BLaER1 treated with 17β-estradiol and CSF1 and Interleukin-3, amounts not matched to agents 10 nM and 100 nM (cell line): ENCODE data around the gene FRMPD4.
"Not testable (repeated sequence)": the region's sequence is repeated elsewhere in the genome, so short reads cannot be mapped to it uniquely, and the experiment has no call there.

Experiments used
- H3K27ac ChIP-seq, 11 experiments: shearing (Covaris generic); formaldehyde crosslinking; 2 replicates each; pipeline ENCODE4 v1.8.1; 2022
- H3K27me3 ChIP-seq, 11 experiments: shearing (Covaris generic); formaldehyde crosslinking; 2 replicates each; pipeline ENCODE4 v1.8.1; 2022
- H3K36me3 ChIP-seq, 11 experiments: shearing (Covaris generic); formaldehyde crosslinking; 2 replicates each; pipeline ENCODE4 v1.8.1; 2022
- H3K4me1 ChIP-seq, 10 experiments: shearing (Covaris generic); formaldehyde crosslinking; 2 replicates each; pipeline ENCODE4 v1.8.1; 2022
- H3K4me2 ChIP-seq, 11 experiments: shearing (Covaris generic); formaldehyde crosslinking; 2 replicates each; pipeline ENCODE4 v1.8.1; 2022
- H3K4me3 ChIP-seq, 10 experiments: shearing (Covaris generic); formaldehyde crosslinking; 2 replicates each; pipeline ENCODE4 v1.8.1; 2022
- H3K9ac ChIP-seq, 11 experiments: shearing (Covaris generic); formaldehyde crosslinking; 2 replicates each; pipeline ENCODE4 v1.8.1; 2022
- H3K9me3 ChIP-seq, 11 experiments: shearing (Covaris generic); formaldehyde crosslinking; replicated peaks in 1 of 11; 2 replicates each; pipeline ENCODE4 v1.8.1; 2022
- H4K20me1 ChIP-seq, 11 experiments: shearing (Covaris generic); formaldehyde crosslinking; 2 replicates each; pipeline ENCODE4 v1.8.1; 2022
- Cebpa-rat ChIP-seq, 11 experiments: shearing (Covaris generic); IDR thresholded peaks; 2 replicates each; pipeline ENCODE4 v1.8.1; 2022

FRMPD4 gene

GRCh38 chrX:12142661-12143060 is 4.4 kb downstream of the FRMPD4 start:
- H3K9me3 ChIP-seq, result peaks cover 0 to 16% (median 9%) of the 10 kb centered on the region in 11 experiments; a peak in 16 of 22 replicates
- no peaks in the 10 kb centered on the region for H3K4me1 ChIP-seq
- no peak overlapping the region for H3K4me3 ChIP-seq
- no peak overlapping the region for H3K9ac ChIP-seq
- H3K27me3 ChIP-seq, result peaks cover 68 to 94% (median 88%) of the 10 kb centered on the region in 11 experiments
- H3K36me3 ChIP-seq, result no peaks in the 10 kb centered on the region
- H4K20me1 ChIP-seq, result no peaks in the 10 kb centered on the region; a peak in 1 of 22 replicates
- H3K27ac ChIP-seq, result no peak overlapping the region
- TF ChIP-seq Cebpa-rat (IDR thresholded peaks at IDR 0.05), result no peak
- no peak overlapping the region for H3K4me2 ChIP-seq

DNA sequence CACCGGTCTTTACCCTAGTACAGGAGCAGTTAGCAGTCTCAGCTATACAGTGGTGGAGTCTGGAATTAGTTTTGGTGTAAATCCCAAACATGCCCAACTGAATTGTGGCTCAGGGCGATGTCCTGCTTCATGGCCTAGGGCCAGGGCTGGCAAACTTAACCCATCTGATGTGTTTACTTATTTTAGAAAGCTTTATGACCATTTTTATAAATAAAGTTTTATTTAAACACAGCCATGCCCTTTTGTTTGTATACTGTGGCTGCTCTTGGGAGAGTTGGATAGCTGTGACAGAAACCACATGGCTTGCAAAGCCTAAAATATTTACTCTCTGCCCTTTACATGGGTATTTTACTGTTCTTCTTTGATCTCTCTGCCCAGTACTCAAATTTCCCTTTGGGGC is 7.1 kb downstream of the FRMPD4 start:
- H3K27ac ChIP-seq, result no peak overlapping the region
- H3K4me2 ChIP-seq, result no peak overlapping the region
- H3K36me3 ChIP-seq, result no peaks in the 10 kb centered on the region
- H3K27me3 ChIP-seq, result peaks cover 73 to 95% (median 91%) of the 10 kb centered on the region in 11 experiments
- H3K9ac ChIP-seq, result no peak overlapping the region
- H3K4me3 ChIP-seq, result no peak overlapping the region
- no peaks in the 10 kb centered on the region for H4K20me1 ChIP-seq
- no peak for TF ChIP-seq Cebpa-rat (IDR thresholded peaks at IDR 0.05)
- H3K4me1 ChIP-seq, result no peaks in the 10 kb centered on the region
- H3K9me3 ChIP-seq, result no peaks in the 10 kb centered on the region; a peak in 1 of 22 replicates

GRCh38 chrX:12149670-12150407 is 11.6 kb downstream of the FRMPD4 start:
- Histone ChIP-seq H3K36me3 (no peaks in the 10 kb centered on the region), H4K20me1 (no peaks in the 10 kb centered on the region), H3K4me1 (no peaks in the 10 kb centered on the region), H3K27me3 (peaks cover 67 to 92% (median 80%) of the 10 kb centered on the region in 11 experiments), H3K9ac (no peak overlapping the region), H3K4me3 (no peak overlapping the region), H3K27ac (no peak overlapping the region), H3K9me3 (no peaks in the 10 kb centered on the region; a peak in 1 of 22 replicates), H3K4me2 (no peak overlapping the region)
- TF ChIP-seq Cebpa-rat (IDR thresholded peaks at IDR 0.05), result no peak

- Histone ChIP-seq H3K36me3 (no peaks in the 10 kb centered on the region), H3K9ac (no peak overlapping the region), H3K9me3 (no peaks in the 10 kb centered on the region; a peak in 1 of 22 replicates), H4K20me1 (no peaks in the 10 kb centered on the region), H3K4me3 (no peak overlapping the region), H3K27ac (no peak overlapping the region), H3K27me3 (peaks cover 66 to 92% (median 81%) of the 10 kb centered on the region in 11 experiments), H3K4me1 (no peaks in the 10 kb centered on the region), H3K4me2 (no peak overlapping the region)
- no peak for TF ChIP-seq Cebpa-rat (IDR thresholded peaks at IDR 0.05)
These were observed 15.0 kb downstream of the FRMPD4 start for GRCh38 chrX:12153317-12153716.

DNA sequence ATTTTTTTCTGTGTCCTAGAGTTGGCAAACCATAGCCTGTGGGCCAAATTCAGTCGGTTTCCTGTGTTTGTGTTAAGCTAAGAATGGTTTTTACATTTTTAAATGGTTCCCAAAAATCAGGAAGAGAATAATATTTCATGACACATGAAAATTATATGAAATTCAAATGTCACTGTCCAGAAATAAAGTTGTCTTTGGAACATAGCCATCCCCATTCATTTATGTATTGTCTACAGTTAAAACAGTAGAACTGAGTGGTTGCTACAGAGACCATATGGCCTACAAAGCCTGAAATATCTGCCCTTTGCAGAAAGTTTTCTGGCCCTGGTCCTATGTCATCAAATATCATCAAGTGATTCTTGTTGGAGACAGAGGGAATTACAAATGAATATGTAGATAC is 15.5 kb downstream of the FRMPD4 start:
- no peaks in the 10 kb centered on the region for H3K36me3 ChIP-seq
- TF ChIP-seq Cebpa-rat (IDR thresholded peaks at IDR 0.05), result no peak
- H3K4me1 ChIP-seq, result no peaks in the 10 kb centered on the region
- H3K27me3 ChIP-seq, result peaks cover 66 to 92% (median 81%) of the 10 kb centered on the region in 11 experiments
- H3K9ac ChIP-seq, result no peak overlapping the region
- no peaks in the 10 kb centered on the region; a peak in 1 of 22 replicates for H3K9me3 ChIP-seq
- no peak overlapping the region for H3K27ac ChIP-seq
- H4K20me1 ChIP-seq, result no peaks in the 10 kb centered on the region
- H3K4me3 ChIP-seq, result no peak overlapping the region
- no peak overlapping the region for H3K4me2 ChIP-seq

DNA sequence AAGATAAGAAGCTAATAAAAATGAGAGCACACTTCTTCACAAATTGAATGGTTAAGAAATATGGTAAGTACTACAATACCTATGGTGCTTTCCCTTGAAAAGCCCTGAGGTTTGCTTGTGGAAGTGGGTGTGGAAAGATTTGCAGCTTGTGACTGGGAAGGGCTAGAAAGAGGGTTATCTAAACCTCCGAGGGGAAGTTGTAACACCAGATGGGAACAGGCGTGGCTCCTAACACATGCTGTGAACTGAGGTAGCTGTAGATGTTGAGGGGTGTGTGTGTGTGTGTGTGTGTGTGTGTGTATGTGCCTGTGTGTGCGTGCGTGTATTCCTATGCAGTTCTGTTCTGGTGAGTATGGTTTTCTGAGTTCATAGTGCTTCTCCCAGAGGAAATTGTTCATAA is 21.5 kb downstream of the FRMPD4 start:
- no peak for TF ChIP-seq Cebpa-rat (IDR thresholded peaks at IDR 0.05)

DNA sequence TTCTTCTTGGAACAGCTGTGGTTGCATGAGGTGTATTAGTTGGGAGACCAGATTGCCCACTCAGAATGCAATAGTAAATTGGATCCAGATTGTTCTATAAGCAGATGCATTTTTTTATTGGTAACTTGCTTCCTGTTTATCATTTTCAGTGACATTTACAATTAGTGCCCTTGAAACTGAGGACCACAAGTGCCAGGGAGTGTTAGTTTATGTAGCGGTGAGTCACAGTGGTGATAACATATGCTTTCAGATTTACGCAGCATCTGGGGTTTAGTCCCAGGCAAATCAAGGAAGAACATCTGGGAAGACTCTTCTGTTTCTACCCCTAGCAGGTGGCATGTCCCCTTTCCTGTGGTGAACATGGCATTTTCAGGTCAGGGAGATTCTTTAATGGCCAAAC is 24.1 kb downstream of the FRMPD4 start:
- no peak overlapping the region for H3K4me2 ChIP-seq

More for the DNA sequence above, 21.5 kb downstream of the FRMPD4 start:
- H4K20me1 ChIP-seq, result no peaks in the 10 kb centered on the region
- H3K4me2 ChIP-seq, result no peak overlapping the region
- H3K27me3 ChIP-seq, result peaks cover 64 to 90% (median 85%) of the 10 kb centered on the region in 11 experiments
- H3K9me3 ChIP-seq, result no peaks in the 10 kb centered on the region
- no peak overlapping the region for H3K9ac ChIP-seq
- no peaks in the 10 kb centered on the region for H3K4me1 ChIP-seq
- H3K36me3 ChIP-seq, result no peaks in the 10 kb centered on the region
- no peak overlapping the region for H3K4me3 ChIP-seq
- no peak overlapping the region for H3K27ac ChIP-seq

DNA sequence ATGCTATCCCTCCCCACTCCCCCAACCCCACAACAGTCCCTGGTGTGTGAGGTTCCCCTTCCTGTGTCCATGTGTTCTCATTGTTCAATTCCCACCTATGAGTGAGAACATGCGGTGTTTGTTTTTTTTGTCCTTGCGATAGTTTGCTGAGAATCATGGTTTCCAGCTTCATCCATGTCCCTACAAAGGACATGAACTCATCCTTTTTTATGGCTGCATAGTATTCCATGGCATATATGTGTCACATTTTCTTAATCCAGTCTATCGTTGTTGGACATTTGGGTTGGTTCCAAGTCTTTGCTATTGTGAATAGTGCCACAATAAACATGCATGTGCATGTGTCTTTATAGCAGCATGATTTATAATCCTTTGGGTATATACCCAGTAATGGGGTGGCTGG is 25.9 kb downstream of the FRMPD4 start:
- H3K4me1 ChIP-seq, H3K9me3 ChIP-seq, H3K4me3 ChIP-seq, H3K27ac ChIP-seq, H4K20me1 ChIP-seq, H3K9ac ChIP-seq, H3K4me2 ChIP-seq, H3K36me3 ChIP-seq: not testable (repeated sequence)
- peaks cover 42 to 66% (median 58%) of the 10 kb centered on the region in 11 experiments for H3K27me3 ChIP-seq

More for the DNA sequence above, 24.1 kb downstream of the FRMPD4 start:
- no peaks in the 10 kb centered on the region for H3K36me3 ChIP-seq
- no peaks in the 10 kb centered on the region for H3K4me1 ChIP-seq
- no peak for TF ChIP-seq Cebpa-rat (IDR thresholded peaks at IDR 0.05)
- no peak overlapping the region for H3K27ac ChIP-seq
- no peak overlapping the region for H3K9ac ChIP-seq
- H3K4me3 ChIP-seq, result no peak overlapping the region
- H3K9me3 ChIP-seq, result 0 out of 22 replicates have a peak, but pooled peaks cover 0 to 4% (median 0%) of the 10 kb centered on the region in 11 experiments
- peaks cover 48 to 67% (median 62%) of the 10 kb centered on the region in 11 experiments for H3K27me3 ChIP-seq
- H4K20me1 ChIP-seq, result no peaks in the 10 kb centered on the region

DNA sequence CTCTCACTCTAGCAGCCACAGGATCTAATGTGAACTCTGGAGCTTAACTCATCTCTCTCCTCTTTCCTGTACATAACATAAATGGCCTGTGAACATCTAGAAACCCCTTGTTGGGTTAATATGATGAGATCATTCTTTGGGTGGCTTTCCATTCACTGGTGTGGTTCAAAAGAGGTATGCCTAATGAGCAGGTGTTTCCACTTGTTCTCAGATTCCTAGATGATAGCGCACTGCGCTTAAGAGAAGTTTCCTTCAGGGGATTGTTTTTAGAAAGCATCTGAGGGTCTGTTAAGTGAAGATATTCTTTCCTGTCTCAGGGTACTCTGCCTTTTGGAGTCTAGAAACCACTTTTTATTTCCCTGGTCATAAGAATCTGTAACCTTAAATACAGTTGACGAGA is 32.5 kb downstream of the FRMPD4 start:
- Histone ChIP-seq H3K4me1 (peaks cover 0 to 5% (median 0%) of the 10 kb centered on the region in 10 experiments; a peak in 1 of 20 replicates), H3K4me2 (no peak overlapping the region), H3K27me3 (peaks cover 74 to 86% (median 82%) of the 10 kb centered on the region in 11 experiments), H4K20me1 (0 out of 22 replicates have a peak, but pooled peaks cover 0 to 7% (median 0%) of the 10 kb centered on the region in 11 experiments), H3K9ac (no peak overlapping the region), H3K9me3 (no peaks in the 10 kb centered on the region), H3K27ac (no peak overlapping the region), H3K36me3 (no peaks in the 10 kb centered on the region), H3K4me3 (no peak overlapping the region)
- no peak for TF ChIP-seq Cebpa-rat (IDR thresholded peaks at IDR 0.05)

DNA sequence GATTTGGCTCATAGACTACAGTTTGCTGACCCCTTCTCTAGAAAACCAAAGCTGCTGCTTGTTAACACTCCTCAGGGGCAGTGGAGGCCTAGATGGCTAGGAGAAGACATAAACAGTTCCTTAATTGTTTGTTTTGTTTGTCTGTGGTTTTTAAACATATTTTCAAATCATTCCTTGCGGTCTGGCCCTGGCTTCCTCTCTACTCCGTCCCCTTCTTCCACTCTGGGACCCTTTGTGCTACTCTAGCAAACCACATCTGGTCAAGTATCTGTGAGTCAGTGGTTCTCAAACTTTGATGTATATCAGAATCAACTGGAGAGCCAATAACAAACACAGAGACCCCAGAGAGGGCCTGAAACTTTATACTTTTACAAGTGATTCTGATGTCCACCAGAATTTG is 36.1 kb downstream of the FRMPD4 start:
- Histone ChIP-seq H4K20me1 (0 out of 22 replicates have a peak, but pooled peaks cover 0 to 7% (median 0%) of the 10 kb centered on the region in 11 experiments), H3K4me3 (no peak overlapping the region), H3K4me1 (peaks cover 0 to 5% (median 0%) of the 10 kb centered on the region in 10 experiments; a peak in 1 of 20 replicates), H3K9ac (no peak overlapping the region), H3K4me2 (no peak overlapping the region), H3K9me3 (no peaks in the 10 kb centered on the region), H3K27ac (no peak overlapping the region), H3K36me3 (no peaks in the 10 kb centered on the region), H3K27me3 (peaks cover 93 to 99% (median 98%) of the 10 kb centered on the region in 11 experiments)
- no peak for TF ChIP-seq Cebpa-rat (IDR thresholded peaks at IDR 0.05)
